A549 treated with AZD9567 at 1 μM for 4 hours (cell line): ENCODE measurements around the gene ROPN1B. TPM values are rescaled to one million over a fixed set of nuclear protein-coding genes. Genes with fewer than 3 reads are reported as not detected.

Experiments
- total RNA-seq: library from RNA; stranded (reverse); fragments of 200-300 nt; extraction: Qiagen RNA extraction; gene quantifications from 5 replicates; pipeline ENCODE4 v1.2.3, GENCODE V29; 2022; ENCODE audit not compliant: insufficient read depth

The ROPN1B gene
- total RNA-seq: not detected in 5 replicates

DNA sequence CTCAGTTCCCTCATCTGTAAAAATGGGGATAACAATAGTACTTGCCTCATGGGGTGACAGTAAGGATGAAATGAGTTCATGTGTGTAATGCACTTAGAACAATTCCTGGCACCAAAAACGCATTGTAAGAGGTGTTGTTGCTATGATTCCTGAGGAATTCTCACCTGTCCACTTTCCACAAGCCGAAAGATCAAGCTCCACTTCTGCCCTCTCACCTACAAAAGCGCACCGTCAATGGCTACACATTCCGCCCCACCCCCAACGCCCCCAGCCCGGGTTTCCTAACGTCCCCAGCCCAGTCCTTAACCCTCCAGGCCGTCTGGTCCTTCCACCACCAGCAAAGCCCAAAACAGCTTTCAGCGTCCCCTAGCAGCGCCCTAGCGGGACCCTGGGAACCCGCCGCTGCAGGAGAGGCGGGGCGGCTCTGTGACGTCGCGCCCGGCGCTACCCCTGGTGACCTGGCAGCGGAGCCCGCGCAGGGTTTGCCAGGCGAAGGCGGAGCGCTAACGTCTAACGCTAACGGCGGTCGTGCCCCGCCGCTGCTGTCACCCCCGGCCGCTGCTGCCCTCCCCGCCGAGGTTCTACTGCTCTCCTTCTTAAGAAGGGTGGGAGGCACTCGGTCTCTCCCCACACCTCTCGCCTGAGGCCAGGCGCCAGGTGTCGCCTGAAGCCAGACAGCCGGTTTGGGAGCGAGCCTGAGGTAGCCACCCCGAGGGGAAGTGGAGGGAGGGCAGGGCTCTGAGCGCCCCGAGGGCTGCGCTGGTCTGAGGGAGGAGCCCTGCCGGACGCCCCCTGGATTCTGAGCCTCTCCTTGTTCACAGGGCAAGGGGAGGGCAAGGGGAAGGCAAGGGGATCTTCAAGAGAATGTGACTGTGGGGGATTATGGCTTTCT lies at the start of gene ROPN1B:
Gene ROPN1B, plus strand, starts transcription at position 478 of the 892 bp plus-strand sequence. CDS start 2,877 bp downstream, outside the sequence.

Other genes starting within 250 kb of the ROPN1B start
- 23.5 to 25.6 TPM (median 24.7 TPM) in 5 replicates for gene SLC41A3, start 114.9 kb downstream of the ROPN1B start, total RNA-seq
- gene ALDH1L1, start 211.4 kb downstream of the ROPN1B start, total RNA-seq: 0.14 to 0.40 TPM (median 0.22 TPM) in 4 of 5 replicates, not detected in the other